H1 (cell line): Measurements from ENCODE around the gene CHD8. TPM values are rescaled to one million over a fixed set of nuclear protein-coding genes. Genes with fewer than 3 reads are reported as not detected.
"Not testable (repeated sequence)": the region's sequence is repeated elsewhere in the genome, so short reads cannot be mapped to it uniquely, and the experiment has no call there.

Experiments
- CTCF ChIA-PET: fragments of 300-600 bp; sonication (Branson Sonifier 250); formaldehyde crosslinking; loops from one replicate; lab custom pipeline; 2021; ENCODE audit not compliant: partially characterized antibody; lab: Charles Lee
- POLR2A ChIA-PET: fragments of 300-600 bp; sonication (Branson Sonifier 250); formaldehyde crosslinking; loops from one replicate; lab custom pipeline; 2021; ENCODE audit warnings: inconsistent platforms; ENCODE audit not compliant: partially characterized antibody; lab: Charles Lee
- DNase-seq, 2 experiments: peaks; one replicate each; pipeline versions ENCODE4 v3.0.0 to v3.0.0-alpha.2; 2010 to 2022; ENCODE audit warnings: low spot score in 2 of 2, low read depth in 1 of 2, mixed read lengths in 1 of 2
- FAIRE-seq: peaks from 2 replicates; lab custom pipeline; 2011; peaks lifted over from hg19 to GRCh38; lab: Jason Lieb, UNC
- H2AFZ ChIP-seq: 2 replicates; pipeline ENCODE4 v1.8.1; 2012; ENCODE audit warnings: low read length, inconsistent platforms
- H2AK5ac ChIP-seq: 2 replicates; pipeline ENCODE4 v1.6.1; 2013; ENCODE audit warnings: low read depth, low read length
- H2BK120ac ChIP-seq: replicated peaks from 2 replicates; pipeline ENCODE3; 2013; ENCODE audit warnings: low read depth, low read length, inconsistent platforms
- H2BK12ac ChIP-seq: 2 replicates; pipeline ENCODE4 v1.6.1; 2013; ENCODE audit warnings: low read depth, low read length
- H2BK15ac ChIP-seq: 2 replicates; pipeline ENCODE4 v1.6.1; 2013; ENCODE audit warnings: low read length
- H2BK20ac ChIP-seq: 2 replicates; pipeline ENCODE4 v1.6.1; 2013; ENCODE audit warnings: low read length
- H2BK5ac ChIP-seq: 2 replicates; pipeline ENCODE4 v1.6.1; 2013; ENCODE audit warnings: low read depth, low read length
- H3K14ac ChIP-seq: 2 replicates; pipeline ENCODE4 v1.6.1; 2013; ENCODE audit warnings: inconsistent platforms; ENCODE audit not compliant: insufficient read length
- H3K18ac ChIP-seq: 2 replicates; pipeline ENCODE4 v1.6.1; 2013; ENCODE audit warnings: low read length; ENCODE audit errors: extremely low read depth
- H3K23ac ChIP-seq: 2 replicates; pipeline ENCODE4 v1.6.1; 2013; ENCODE audit warnings: inconsistent platforms; ENCODE audit not compliant: insufficient read length
- H3K23me2 ChIP-seq: 2 replicates; pipeline ENCODE4 v1.6.1; 2013; ENCODE audit warnings: low read depth, low read length
- H3K27ac ChIP-seq: 2 replicates; pipeline ENCODE4 v1.6.1; 2011; ENCODE audit warnings: low read depth, low read length, inconsistent platforms
- H3K27me3 ChIP-seq, 4 experiments: replicated peaks in 1 of 4; 1 replicate in 1 of 4; 2 replicates in 3 of 4; pipeline versions ENCODE4 v1.6.1 to v1.8.1; 2011 to 2013; ENCODE audit warnings: low read length in 3 of 4, mild to moderate bottlenecking in 3 of 4, inconsistent platforms in 2 of 4, mixed read lengths in 2 of 4, moderate library complexity in 1 of 4; ENCODE audit not compliant: control insufficient read depth in 3 of 4, insufficient read depth in 3 of 4; ENCODE audit errors: extremely low read depth in 1 of 4
- H3K36me3 ChIP-seq, 4 experiments: 2 replicates each; pipeline versions ENCODE4 v1.6.1 to v1.8.1; 2011 to 2013; ENCODE audit warnings: mild to moderate bottlenecking in 4 of 4, low read length in 3 of 4, moderate library complexity in 2 of 4, control low read depth in 1 of 4, inconsistent platforms in 1 of 4; ENCODE audit not compliant: insufficient read depth in 4 of 4, control insufficient read depth in 2 of 4
- H3K4ac ChIP-seq: replicated peaks from 2 replicates; pipeline ENCODE3; 2013; ENCODE audit warnings: low read length, low read depth, mixed read lengths, inconsistent platforms; ENCODE audit not compliant: insufficient read length
- H3K4me1 ChIP-seq, 4 experiments: replicated peaks in 1 of 4; 1 replicate in 1 of 4; 2 replicates in 3 of 4; pipeline versions ENCODE4 v1.6.1 to v1.8.1; 2011 to 2013; ENCODE audit warnings: low read length in 3 of 4, inconsistent platforms in 2 of 4, mixed read lengths in 1 of 4; ENCODE audit not compliant: insufficient read depth in 4 of 4, control insufficient read depth in 3 of 4
- H3K4me2 ChIP-seq, 2 experiments: 2 replicates each; pipeline versions ENCODE4 v1.6.1 to v1.8.1; 2011 to 2013; ENCODE audit warnings: low read depth in 2 of 2, low read length in 2 of 2, control low read depth in 1 of 2, inconsistent platforms in 1 of 2, mild to moderate bottlenecking in 1 of 2; ENCODE audit not compliant: insufficient read depth in 1 of 2
- H3K4me3 ChIP-seq, 4 experiments: fragments of 200-600, 300-600 bp in 1 of 4; sonication (generic), shearing (Covaris generic), sonication (Bioruptor Twin) in 1 of 4; 2 replicates each; pipeline versions ENCODE4 v1.5.1 to v1.8.1; 2011 to 2016; ENCODE audit warnings: low read length in 4 of 4, low read depth in 3 of 4, control low read depth in 2 of 4, inconsistent platforms in 2 of 4, mild to moderate bottlenecking in 2 of 4, mixed read lengths in 1 of 4, moderate library complexity in 1 of 4; ENCODE audit not compliant: insufficient read depth in 2 of 4; ENCODE audit errors: extremely low read depth in 1 of 4
- H3K56ac ChIP-seq: replicated peaks from 2 replicates; pipeline ENCODE3; 2013; ENCODE audit warnings: low read depth, mild to moderate bottlenecking, mixed read lengths, low read length, inconsistent platforms; ENCODE audit not compliant: insufficient read length
- H3K79me1 ChIP-seq: 2 replicates; pipeline ENCODE4 v1.6.1; 2013; ENCODE audit warnings: low read depth, low read length, control low read depth
- H3K79me2 ChIP-seq, 2 experiments: 2 replicates each; pipeline versions ENCODE4 v1.6.1 to v1.8.1; 2012 to 2013; ENCODE audit warnings: low read length in 2 of 2, mild to moderate bottlenecking in 2 of 2, inconsistent platforms in 1 of 2; ENCODE audit not compliant: insufficient read depth in 2 of 2, control insufficient read depth in 1 of 2
- H3K9ac ChIP-seq, 4 experiments: replicated peaks in 1 of 4; 1 replicate in 1 of 4; 2 replicates in 3 of 4; pipeline versions ENCODE4 v1.6.1 to v1.8.1; 2011 to 2013; ENCODE audit warnings: low read depth in 3 of 4, low read length in 3 of 4, control low read depth in 2 of 4, mild to moderate bottlenecking in 2 of 4, moderate library complexity in 2 of 4, inconsistent platforms in 1 of 4; ENCODE audit errors: extremely low read depth in 1 of 4
- H3K9me3 ChIP-seq, 2 experiments: 2 replicates each; pipeline versions ENCODE4 v1.6.1 to v1.8.1; 2012 to 2013; ENCODE audit warnings: mild to moderate bottlenecking in 2 of 2, moderate library complexity in 2 of 2, control low read depth in 1 of 2, inconsistent platforms in 1 of 2, low read depth in 1 of 2, low read length in 1 of 2, mixed read lengths in 1 of 2; ENCODE audit not compliant: insufficient read depth in 2 of 2
- H4K20me1 ChIP-seq, 2 experiments: replicated peaks in 1 of 2; 2 replicates each; pipeline versions ENCODE3 to v1.8.1; 2011 to 2013; ENCODE audit warnings: inconsistent platforms in 2 of 2, low read length in 2 of 2, mild to moderate bottlenecking in 1 of 2; ENCODE audit not compliant: insufficient read depth in 2 of 2, control insufficient read depth in 1 of 2
- H4K5ac ChIP-seq: 2 replicates; pipeline ENCODE4 v1.6.1; 2013; ENCODE audit warnings: low read length, low read depth, mixed read lengths, inconsistent platforms; ENCODE audit not compliant: insufficient read length
- H4K8ac ChIP-seq: 2 replicates; pipeline ENCODE4 v1.8.0; 2013; ENCODE audit warnings: mild to moderate bottlenecking, moderate library complexity, low read length, inconsistent platforms; ENCODE audit not compliant: insufficient read depth; ENCODE audit errors: extremely low read depth
- H4K91ac ChIP-seq: replicated peaks from 2 replicates; pipeline ENCODE3; 2013; ENCODE audit warnings: low read length, mixed read lengths, inconsistent platforms; ENCODE audit not compliant: insufficient read length
- POLR2A ChIP-seq, 2 experiments: IDR thresholded peaks; 1 replicate in 1 of 2; 2 replicates in 1 of 2; pipeline ENCODE4 v1.6.1; 2011; ENCODE audit warnings: low read depth in 2 of 2, low read length in 2 of 2, mild to moderate bottlenecking in 2 of 2; ENCODE audit errors: control extremely low read depth in 1 of 2
- POLR2AphosphoS5 ChIP-seq: IDR thresholded peaks from 2 replicates; pipeline ENCODE4 v1.6.1; 2011; ENCODE audit warnings: low read depth, low read length
- WGBS, 2 experiments: shearing (Covaris generic) in 1 of 2; methylation state at CpG; one replicate each; pipeline versions ENCODE4 v1.1.6 to v1.1.7; 2013 to 2015; ENCODE audit warnings: low lambda C conversion rate in 2 of 2, mixed read lengths in 2 of 2, inconsistent platforms in 1 of 2, low coverage in 1 of 2, missing lambda C conversion rate in 1 of 2; ENCODE audit not compliant: insufficient replicate concordance in 2 of 2, insufficient coverage in 1 of 2, insufficient read length in 1 of 2; ENCODE audit errors: extremely low coverage in 1 of 2, missing lambda C conversion rate in 1 of 2; 5-methylcytosine and 5-hydroxymethylcytosine counted together
- polyA plus RNA-seq, 7 experiments: library from polyadenylated mRNA; depleted of rRNA in 3 of 7; stranded (reverse) in 5 of 7; unstranded in 2 of 7; fragments of >200 nt in 5 of 7; fragments of 200-250 nt in 2 of 7; gene quantifications; 1 replicate in 5 of 7; 2 replicates in 1 of 7; 4 replicates in 1 of 7; pipeline versions ENCODE4 v1.2.1 to v1.2.3, GENCODE V29; 2011 to 2013; ENCODE audit warnings: missing spikeins in 2 of 7, mixed read lengths in 2 of 7
- total RNA-seq: library from RNA; stranded (reverse); fragmentation: NEBNext Ultra II Directional; extraction: Animal tissue kit (Norgen Biotek cat#: 25700); gene quantifications from 2 replicates; pipeline ENCODE4 v1.2.1, GENCODE V29; 2021

The CHD8 gene
- total and polyA plus RNA-seq, 2 of the 8 experiments (the other 6 are each of a cell fraction or from before 2014, with no cell fraction given) = 88.3 to 140 TPM

DNA sequence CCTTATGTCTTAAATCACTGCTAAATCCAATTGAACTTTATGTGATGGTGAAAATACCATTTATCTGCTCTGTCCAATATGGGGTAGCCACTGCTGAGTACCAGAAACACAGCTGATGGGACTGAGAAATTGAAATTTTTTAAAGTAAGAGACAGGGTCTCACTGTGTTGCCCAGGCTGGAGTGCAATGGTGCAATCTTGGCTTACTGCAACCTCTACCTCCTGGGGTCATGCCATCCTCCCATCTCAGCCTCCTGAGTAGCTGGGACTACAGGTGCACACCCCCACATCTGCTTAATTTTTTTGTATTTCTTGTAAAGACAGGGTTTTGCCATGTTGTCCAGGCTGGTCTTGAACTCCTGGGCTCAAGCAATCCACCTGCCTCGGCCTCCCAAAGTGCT, 83.1 kb downstream of the CHD8 start:
- H2BK20ac ChIP-seq, H2BK15ac ChIP-seq, H3K4me2 ChIP-seq, CTCF ChIA-PET, H4K8ac ChIP-seq, H2AK5ac ChIP-seq, H3K79me1 ChIP-seq, H3K23me2 ChIP-seq, H2BK5ac ChIP-seq, H4K20me1 ChIP-seq, H4K91ac ChIP-seq, H3K4me1 ChIP-seq, H3K23ac ChIP-seq, H3K9ac ChIP-seq, H3K9me3 ChIP-seq, H3K27ac ChIP-seq, H2BK120ac ChIP-seq, H3K14ac ChIP-seq, H3K4me3 ChIP-seq, DNase-seq, H2AFZ ChIP-seq, H3K27me3 ChIP-seq, H3K18ac ChIP-seq, H4K5ac ChIP-seq, H2BK12ac ChIP-seq, H3K56ac ChIP-seq, H3K4ac ChIP-seq, FAIRE-seq: not testable (repeated sequence)
- peaks cover 9 to 54% (median 38%) of the 10 kb centered on the region in 4 experiments for H3K36me3 ChIP-seq
- POLR2A ChIA-PET = interaction anchor here (0.7 to 2.6 kb wide), 5 partner anchors 8 to 101 kb away, joined by 3 to 12 read pairs (median 3); partner anchors contain the start of gene SUPT16H
- TF ChIP-seq POLR2AphosphoS5 = peak; percentile 17; the same call in 1 of the 2 replicates
- 0 out of 3 replicates have a peak, but pooled peaks of 1 of the 2 experiments have one; percentile 27 for TF ChIP-seq POLR2A (IDR thresholded peaks at IDR 0.05; ENCODE audit: control extremely low read depth in 1 of 2, low read depth in 2 of 2, low read length in 2 of 2)
- peaks cover 0 to 44% of the 10 kb centered on the region in 2 experiments; a peak in 3 of 4 replicates for H3K79me2 ChIP-seq
- WGBS, 2 experiments = 92% methylated on average over 1 of the region's 1 CpG; no CpG with 5 or more reads in 1 of the 2 experiments
